Stimulated activated CD8-positive, alpha-beta memory T cell treated with anti-CD3 and anti-CD28 coated beads, Interleukin-12 subunit alpha, Interleukin-12 subunit beta, amount 100 ng/mL, for 1 hour (primary cell): Measurements from ENCODE around the gene ACER1.

Source experiments
- DNase-seq: peaks from one replicate; pipeline ENCODE4 v3.0.0-alpha.2; 2020; ENCODE audit warnings: low read depth

Gene ACER1

GRCh38 chr19:6267552-6268381, 65.6 kb downstream of the ACER1 start:
- DNase-seq, result no peak

- no peak for DNase-seq
These were observed 68.6 kb downstream of the ACER1 start for GRCh38 chr19:6264803-6265202.

DNA sequence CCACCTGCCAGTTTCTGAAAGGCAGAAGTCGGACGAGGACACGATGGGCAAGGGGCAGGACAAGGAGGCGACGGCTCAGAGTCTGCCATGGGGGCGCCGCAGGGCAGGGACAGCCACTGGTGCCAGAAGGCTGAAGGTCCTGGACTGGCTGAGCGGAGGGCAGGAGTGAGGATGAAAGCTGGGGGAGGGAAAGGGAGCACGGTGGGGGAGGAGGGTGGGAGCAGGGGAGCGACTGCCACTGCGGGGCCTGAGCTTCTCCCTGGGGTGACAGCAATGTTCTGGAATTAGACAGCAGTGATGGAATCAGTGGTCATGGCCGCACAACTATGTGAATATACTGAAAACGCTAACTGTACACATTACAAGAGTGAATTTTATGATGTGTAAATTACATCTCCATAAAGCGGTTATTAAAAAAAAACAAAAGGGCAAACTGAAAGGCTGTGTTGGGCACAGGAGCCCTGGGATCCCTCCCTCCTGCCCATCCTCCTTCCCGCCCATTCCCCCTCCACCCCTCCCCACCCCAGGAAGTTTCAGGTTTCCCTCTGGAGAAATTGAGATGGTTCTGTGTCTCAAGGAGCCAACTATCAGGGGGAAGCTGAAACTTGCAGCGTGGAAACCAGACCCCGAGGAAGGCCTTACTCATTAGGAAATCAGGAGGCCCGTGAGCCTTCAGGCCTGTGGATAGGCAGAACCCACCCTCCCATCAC, 69.5 kb downstream of the ACER1 start:
- no peak for DNase-seq

DNA sequence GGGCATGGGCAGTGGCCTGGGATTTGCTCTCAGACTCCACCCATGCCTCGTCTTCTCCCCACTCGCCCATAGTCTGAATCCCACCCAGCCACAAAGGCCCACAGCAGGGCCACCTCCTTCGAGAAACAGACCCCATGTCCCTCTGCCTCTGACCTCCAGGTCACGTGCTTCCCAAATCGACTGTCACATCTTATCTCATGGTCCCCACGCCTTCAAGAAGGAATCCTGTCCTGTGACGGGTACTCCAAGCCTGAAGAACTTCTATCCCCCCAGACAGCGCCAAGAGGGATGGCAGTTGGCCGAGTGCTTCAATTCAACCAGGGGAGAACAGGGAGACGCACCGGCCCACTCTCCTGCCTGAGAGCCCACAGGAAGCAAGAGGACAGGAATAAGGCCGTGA, 70.1 kb downstream of the ACER1 start:
- DNase-seq, result no peak

GRCh38 chr19:6262519-6262918, 70.9 kb downstream of the ACER1 start:
- no peak for DNase-seq

DNA sequence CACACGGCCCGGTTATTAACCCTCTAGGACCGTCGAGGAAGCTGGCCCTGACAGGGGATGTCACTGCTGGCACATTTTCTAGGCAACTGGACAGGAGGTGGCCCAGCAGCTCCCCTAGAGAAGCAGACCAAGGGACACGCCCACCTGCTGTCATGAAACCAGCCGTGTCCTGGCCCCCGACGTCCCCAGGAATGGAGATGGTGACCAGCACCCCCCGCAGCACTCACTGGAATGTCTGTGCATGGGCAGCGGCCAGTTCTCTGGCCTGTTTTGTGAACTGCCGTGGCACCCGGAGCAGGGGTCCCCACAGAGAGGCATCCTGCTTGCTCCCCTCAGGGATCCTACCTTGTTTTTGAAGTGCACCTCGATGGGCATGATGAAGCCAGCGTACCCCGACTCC, 71.5 kb downstream of the ACER1 start:
- DNase-seq, result no peak

GRCh38 chr19:6260912-6261650, 72.3 kb downstream of the ACER1 start:
- DNase-seq, result no peak

GRCh38 chr19:6260376-6260775, 73.0 kb downstream of the ACER1 start:
- DNase-seq, result no peak

DNA sequence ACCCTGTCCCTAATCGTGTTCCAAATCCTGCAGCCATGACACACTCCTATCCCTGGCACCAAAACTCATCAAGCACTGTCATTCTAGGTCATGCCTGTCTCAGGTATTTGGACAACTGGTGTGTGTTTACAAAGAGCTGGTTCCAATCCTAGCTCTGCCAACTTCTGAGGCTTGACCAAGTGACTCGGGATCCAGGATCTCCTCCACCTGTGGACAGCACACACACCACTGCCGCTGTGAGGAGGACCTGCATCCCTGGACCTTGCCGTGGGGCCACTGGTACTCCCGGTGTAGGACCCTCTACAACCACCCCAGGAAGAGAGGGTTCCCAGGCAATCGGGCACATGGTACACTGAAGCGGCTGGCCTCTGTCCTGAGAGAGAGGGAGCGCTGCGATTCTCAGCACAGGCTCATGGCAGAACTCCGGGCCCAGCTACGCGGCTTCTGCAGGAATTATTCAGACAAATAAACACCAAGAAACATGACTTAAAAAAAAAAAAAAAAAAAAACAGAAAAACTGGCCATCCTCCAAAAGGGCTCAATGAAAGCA, 74.0 kb downstream of the ACER1 start:
- DNase-seq, result no peak

- DNase-seq, result no peak
These were observed 74.5 kb downstream of the ACER1 start for GRCh38 chr19:6258812-6259311.
